GM12892 (cell line): ENCODE results near the gene SF3B2.

ENCODE experiments used
- POLR2A ChIP-seq: IDR thresholded peaks from 2 replicates; pipeline ENCODE4 v1.6.1; 2011; ENCODE audit warnings: low read depth, low read length, control low read depth
- POLR2AphosphoS5 ChIP-seq: IDR thresholded peaks from 2 replicates; pipeline ENCODE4 v1.6.1; 2011; ENCODE audit warnings: low read depth, low read length, control low read depth
- TAF1 ChIP-seq: IDR thresholded peaks from 2 replicates; pipeline ENCODE4 v1.6.1; 2011; ENCODE audit warnings: low read depth, mild to moderate bottlenecking, control low read depth, low read length, borderline replicate concordance

- TF ChIP-seq POLR2AphosphoS5 (no peak), POLR2A (no peak), TAF1 (no peak)
These were observed 8.0 kb downstream of the SF3B2 start for GRCh38 chr11:66059966-66060680.
